Stimulated activated CD8-positive, alpha-beta memory T cell treated with anti-CD3 and anti-CD28 coated beads, Interleukin-12 subunit alpha, Interleukin-12 subunit beta, amount 100 ng/mL, for 1 hour (primary cell): ENCODE results near the gene LPIN3.

Experiments
- DNase-seq: peaks from one replicate; pipeline ENCODE4 v3.0.0-alpha.2; 2020; ENCODE audit warnings: low read depth

The LPIN3 gene

GRCh38 chr20:41392871-41393704 is 52.5 kb downstream of the LPIN3 start:
- DNase-seq = no peak

- no peak for DNase-seq
Measured at GRCh38 chr20:41393705-41394066, 53.1 kb downstream of the LPIN3 start.

GRCh38 chr20:41394081-41394480 is 53.5 kb downstream of the LPIN3 start:
- no peak for DNase-seq

GRCh38 chr20:41394931-41395666 is 54.5 kb downstream of the LPIN3 start:
- no peak for DNase-seq

- no peak for DNase-seq
Measured at GRCh38 chr20:41395667-41396664, 55.3 kb downstream of the LPIN3 start.

GRCh38 chr20:41398408-41398807 is 57.8 kb downstream of the LPIN3 start:
- DNase-seq = no peak

GRCh38 chr20:41403604-41404003 is 63.0 kb downstream of the LPIN3 start:
- DNase-seq = no peak

GRCh38 chr20:41405436-41405835 is 64.8 kb downstream of the LPIN3 start:
- no peak for DNase-seq

- no peak for DNase-seq
Measured at GRCh38 chr20:41406353-41406752, 65.7 kb downstream of the LPIN3 start.

GRCh38 chr20:41406896-41407444 is 66.3 kb downstream of the LPIN3 start:
- DNase-seq = no peak

GRCh38 chr20:41407607-41408006 is 67.0 kb downstream of the LPIN3 start:
- no peak for DNase-seq

- no peak for DNase-seq
Measured at GRCh38 chr20:41408156-41408794, 67.7 kb downstream of the LPIN3 start.

GRCh38 chr20:41408986-41409385 is 68.4 kb downstream of the LPIN3 start:
- no peak for DNase-seq
